Measurements from ENCODE around the gene DRD5.
"Not testable (repeated sequence)": the region's sequence is repeated elsewhere in the genome, so short reads cannot be mapped to it uniquely, and the experiment has no call there.

Gene DRD5

GRCh38 chr4:9792381-9792780 lies 10.9 kb downstream of the DRD5 start:
- Mint-ChIP-seq H3K27me3 (peaks cover 15% of the 10 kb centered on the region), H3K36me3 (ENCODE audit: low read depth) (no peaks in the 10 kb centered on the region), H3K27ac (no peak overlapping the region), H3K4me3 (no peak overlapping the region), H3K9me3 (peaks cover 3% of the 10 kb centered on the region), H3K4me1 (no peaks in the 10 kb centered on the region)
- no peak for ATAC-seq
- no peak for DNase-seq

GRCh38 chr4:9796641-9797040 lies 15.2 kb downstream of the DRD5 start:
- not testable (repeated sequence) for DNase-seq; H3K4me1 Mint-ChIP-seq; H3K4me3 Mint-ChIP-seq; H3K36me3 Mint-ChIP-seq (ENCODE audit: low read depth); H3K27ac Mint-ChIP-seq; H3K9me3 Mint-ChIP-seq; ATAC-seq
- H3K27me3 Mint-ChIP-seq: peaks cover 15% of the 10 kb centered on the region

GRCh38 chr4:9800848-9801247 lies 19.4 kb downstream of the DRD5 start:
- H3K9me3 Mint-ChIP-seq: no peaks in the 10 kb centered on the region
- no peaks in the 10 kb centered on the region for H3K4me1 Mint-ChIP-seq
- ATAC-seq (no peak), DNase-seq (no peak)
- H3K27me3 Mint-ChIP-seq: peaks cover 15% of the 10 kb centered on the region
- no peak overlapping the region for H3K4me3 Mint-ChIP-seq
- no peaks in the 10 kb centered on the region for H3K36me3 Mint-ChIP-seq (ENCODE audit: low read depth)
- no peak overlapping the region for H3K27ac Mint-ChIP-seq

GRCh38 chr4:9804918-9805317 lies 23.5 kb downstream of the DRD5 start:
- H3K27ac Mint-ChIP-seq: no peak overlapping the region
- no peaks in the 10 kb centered on the region for H3K4me1 Mint-ChIP-seq
- peaks cover 4% of the 10 kb centered on the region for H3K27me3 Mint-ChIP-seq
- H3K9me3 Mint-ChIP-seq: no peaks in the 10 kb centered on the region
- H3K4me3 Mint-ChIP-seq: no peak overlapping the region
- DNase-seq: no peak
- no peak for ATAC-seq
- no peaks in the 10 kb centered on the region for H3K36me3 Mint-ChIP-seq (ENCODE audit: low read depth)

GRCh38 chr4:9808077-9808476 lies 26.6 kb downstream of the DRD5 start:
- Mint-ChIP-seq H3K27me3 (peaks cover 14% of the 10 kb centered on the region), H3K4me3 (no peak overlapping the region), H3K9me3 (no peaks in the 10 kb centered on the region), H3K36me3 (ENCODE audit: low read depth) (no peaks in the 10 kb centered on the region), H3K4me1 (peaks cover 5% of the 10 kb centered on the region), H3K27ac (no peak overlapping the region)
- ATAC-seq (peak; percentile 38), DNase-seq (no peak)

- no peak for DNase-seq
- no peak for ATAC-seq
- Mint-ChIP-seq H3K4me1 (peaks cover 7% of the 10 kb centered on the region), H3K4me3 (no peak overlapping the region), H3K27ac (no peak overlapping the region), H3K27me3 (peaks cover 22% of the 10 kb centered on the region), H3K36me3 (ENCODE audit: low read depth) (no peaks in the 10 kb centered on the region), H3K9me3 (no peaks in the 10 kb centered on the region)
Observed at GRCh38 chr4:9811806-9812205, 30.4 kb downstream of the DRD5 start.

- Mint-ChIP-seq H3K27ac (no peak overlapping the region), H3K9me3 (no peaks in the 10 kb centered on the region), H3K36me3 (ENCODE audit: low read depth) (no peaks in the 10 kb centered on the region), H3K4me1 (peaks cover 7% of the 10 kb centered on the region), H3K27me3 (peaks cover 24% of the 10 kb centered on the region), H3K4me3 (no peak overlapping the region)
- ATAC-seq: peak; percentile 80
- DNase-seq: no peak
Observed at GRCh38 chr4:9812501-9813340, 31.3 kb downstream of the DRD5 start.

- H3K36me3 Mint-ChIP-seq (ENCODE audit: low read depth): no peaks in the 10 kb centered on the region
- peaks cover 7% of the 10 kb centered on the region for H3K4me1 Mint-ChIP-seq
- no peak overlapping the region for H3K27ac Mint-ChIP-seq
- H3K4me3 Mint-ChIP-seq: no peak overlapping the region
- peaks cover 15% of the 10 kb centered on the region for H3K27me3 Mint-ChIP-seq
- H3K9me3 Mint-ChIP-seq: no peaks in the 10 kb centered on the region
- ATAC-seq: no peak
- no peak for DNase-seq
Observed at GRCh38 chr4:9816285-9816684, 34.9 kb downstream of the DRD5 start.

GRCh38 chr4:9820343-9820742 lies 38.9 kb downstream of the DRD5 start:
- H3K36me3 Mint-ChIP-seq (ENCODE audit: low read depth): no peaks in the 10 kb centered on the region
- DNase-seq: no peak
- no peaks in the 10 kb centered on the region for H3K9me3 Mint-ChIP-seq
- H3K4me1 Mint-ChIP-seq: peaks cover 10% of the 10 kb centered on the region
- peaks cover 3% of the 10 kb centered on the region for H3K27me3 Mint-ChIP-seq
- no peak for ATAC-seq
- H3K4me3 Mint-ChIP-seq: no peak overlapping the region
- H3K27ac Mint-ChIP-seq: no peak overlapping the region

GRCh38 chr4:9825049-9825448 lies 43.6 kb downstream of the DRD5 start:
- ATAC-seq: peak; percentile 93
- Mint-ChIP-seq H3K4me3 (no peak overlapping the region), H3K27me3 (no peaks in the 10 kb centered on the region), H3K4me1 (peaks cover 14% of the 10 kb centered on the region), H3K27ac (no peak overlapping the region), H3K36me3 (ENCODE audit: low read depth) (no peaks in the 10 kb centered on the region), H3K9me3 (no peaks in the 10 kb centered on the region)
- peak; percentile 9 for DNase-seq

- Mint-ChIP-seq H3K9me3 (no peaks in the 10 kb centered on the region), H3K27me3 (no peaks in the 10 kb centered on the region), H3K4me1 (peaks cover 14% of the 10 kb centered on the region), H3K27ac (no peak overlapping the region), H3K4me3 (no peak overlapping the region), H3K36me3 (ENCODE audit: low read depth) (no peaks in the 10 kb centered on the region)
- ATAC-seq (no peak), DNase-seq (no peak)
Observed at GRCh38 chr4:9826551-9826950, 45.1 kb downstream of the DRD5 start.

- Mint-ChIP-seq H3K27me3 (peaks cover 2% of the 10 kb centered on the region), H3K4me3 (no peak overlapping the region), H3K36me3 (ENCODE audit: low read depth) (no peaks in the 10 kb centered on the region)
Observed at GRCh38 chr4:9832640-9833039, 51.2 kb downstream of the DRD5 start.

GRCh38 chr4:9833421-9833820 lies 52.0 kb downstream of the DRD5 start:
- Mint-ChIP-seq H3K4me3 (no peak overlapping the region), H3K36me3 (ENCODE audit: low read depth) (no peaks in the 10 kb centered on the region), H3K27ac (no peak overlapping the region), H3K4me1 (no peaks in the 10 kb centered on the region), H3K27me3 (peaks cover 2% of the 10 kb centered on the region), H3K9me3 (no peaks in the 10 kb centered on the region)
- DNase-seq (no peak), ATAC-seq (no peak)

More at GRCh38 chr4:9832640-9833039, 51.2 kb downstream of the DRD5 start:
- Mint-ChIP-seq H3K27ac (no peak overlapping the region), H3K9me3 (no peaks in the 10 kb centered on the region), H3K4me1 (no peaks in the 10 kb centered on the region)
- DNase-seq (no peak), ATAC-seq (no peak)
